NCI-H345 treated with DMSO at 0.1 percent for 48 hours (cell line): Measurements from ENCODE around the gene ANGEL2.

Experiments used
- DNase-seq: peaks from one replicate; lab custom pipeline; 2025; ENCODE audit not compliant: unreplicated experiment; lab: John Stamatoyannopoulos, UW

Gene ANGEL2

GRCh38 chr1:212954514-212954913 is 61.2 kb downstream of the ANGEL2 start:
- DNase-seq, result no peak

GRCh38 chr1:212953321-212953720 is 62.3 kb downstream of the ANGEL2 start:
- DNase-seq, result no peak

- DNase-seq, result no peak
Observed at GRCh38 chr1:212952641-212952976, 63.1 kb downstream of the ANGEL2 start.

- DNase-seq, result no peak
Observed at GRCh38 chr1:212951947-212952640, 63.6 kb downstream of the ANGEL2 start.

GRCh38 chr1:212951126-212951946 is 64.3 kb downstream of the ANGEL2 start:
- DNase-seq, result no peak

- DNase-seq, result peak; percentile 84
Observed at GRCh38 chr1:212950243-212951125, 65.2 kb downstream of the ANGEL2 start, which contains the start of gene VASH2. Gene VASH2, plus strand, starts transcription at chr1:212950541. Its CDS starts 1,002 bp downstream, at chr1:212951543.

- DNase-seq, result no peak
Observed at GRCh38 chr1:212949771-212950170, 65.9 kb downstream of the ANGEL2 start.

GRCh38 chr1:212946872-212947271 is 68.8 kb downstream of the ANGEL2 start:
- DNase-seq, result no peak

- DNase-seq, result no peak
Observed at GRCh38 chr1:212945463-212946160, 70.1 kb downstream of the ANGEL2 start.

GRCh38 chr1:212945056-212945455 is 70.6 kb downstream of the ANGEL2 start:
- no peak for DNase-seq

GRCh38 chr1:212944229-212944901 is 71.3 kb downstream of the ANGEL2 start:
- no peak for DNase-seq

GRCh38 chr1:212943393-212943710 is 72.3 kb downstream of the ANGEL2 start:
- no peak for DNase-seq

- DNase-seq, result no peak
Observed at GRCh38 chr1:212942679-212943392, 72.8 kb downstream of the ANGEL2 start.
